22Rv1 (cell line): ENCODE data around the gene PPP6R2.

Source experiments
- ZFX ChIP-seq: fragments of 450-650 bp; IDR thresholded peaks from 2 replicates; pipeline ENCODE4 v1.6.1; 2017; ENCODE audit warnings: antibody characterized with exemption, borderline replicate concordance
- TF ChIP-seq, protein P1 (sequence below): fragments of 450-650 bp; IDR thresholded peaks from 2 replicates; pipeline ENCODE4 v1.5.1; 2017; ENCODE audit warnings: mild to moderate bottlenecking

DNA sequence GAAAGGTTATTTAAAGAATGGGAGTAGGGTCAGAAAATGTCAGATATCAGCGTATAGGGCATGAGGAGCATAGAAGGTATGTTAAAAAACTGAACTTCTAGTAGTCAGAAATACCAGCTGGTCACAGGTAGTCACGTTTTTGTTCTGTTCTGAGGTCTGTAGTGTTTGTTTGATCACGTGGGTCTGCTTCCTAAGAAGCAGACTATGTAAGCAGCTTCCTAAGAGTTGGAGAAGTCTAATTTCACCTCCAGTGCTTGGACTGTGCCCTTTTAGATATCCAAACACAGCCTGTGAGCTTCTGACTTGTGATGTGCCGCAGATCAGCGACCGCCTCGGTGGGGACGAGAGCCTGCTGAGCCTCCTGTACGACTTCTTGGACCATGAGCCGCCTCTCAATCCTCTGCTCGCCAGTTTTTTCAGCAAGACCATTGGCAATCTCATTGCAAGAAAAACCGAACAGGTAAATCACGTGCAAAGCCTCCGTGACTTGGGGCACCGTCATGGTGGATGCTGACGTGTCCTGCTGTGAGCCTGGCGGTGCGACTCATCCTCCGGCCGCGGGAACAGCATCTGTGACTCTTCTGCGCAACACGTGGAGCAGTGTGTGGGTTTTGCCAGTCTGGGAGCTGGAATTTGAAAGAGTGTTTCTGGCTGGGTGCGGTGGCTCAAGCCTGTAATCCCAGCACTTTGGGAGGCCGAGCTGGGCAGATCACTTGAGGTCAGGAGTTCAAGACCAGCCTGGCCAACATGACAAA is 63.5 kb downstream of the PPP6R2 start:
- TF ChIP-seq, protein P1, sequence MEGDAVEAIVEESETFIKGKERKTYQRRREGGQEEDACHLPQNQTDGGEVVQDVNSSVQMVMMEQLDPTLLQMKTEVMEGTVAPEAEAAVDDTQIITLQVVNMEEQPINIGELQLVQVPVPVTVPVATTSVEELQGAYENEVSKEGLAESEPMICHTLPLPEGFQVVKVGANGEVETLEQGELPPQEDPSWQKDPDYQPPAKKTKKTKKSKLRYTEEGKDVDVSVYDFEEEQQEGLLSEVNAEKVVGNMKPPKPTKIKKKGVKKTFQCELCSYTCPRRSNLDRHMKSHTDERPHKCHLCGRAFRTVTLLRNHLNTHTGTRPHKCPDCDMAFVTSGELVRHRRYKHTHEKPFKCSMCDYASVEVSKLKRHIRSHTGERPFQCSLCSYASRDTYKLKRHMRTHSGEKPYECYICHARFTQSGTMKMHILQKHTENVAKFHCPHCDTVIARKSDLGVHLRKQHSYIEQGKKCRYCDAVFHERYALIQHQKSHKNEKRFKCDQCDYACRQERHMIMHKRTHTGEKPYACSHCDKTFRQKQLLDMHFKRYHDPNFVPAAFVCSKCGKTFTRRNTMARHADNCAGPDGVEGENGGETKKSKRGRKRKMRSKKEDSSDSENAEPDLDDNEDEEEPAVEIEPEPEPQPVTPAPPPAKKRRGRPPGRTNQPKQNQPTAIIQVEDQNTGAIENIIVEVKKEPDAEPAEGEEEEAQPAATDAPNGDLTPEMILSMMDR = no peak
- TF ChIP-seq ZFX = no peak
